ENCODE results near the gene STK4. TPM values are rescaled to one million over a fixed set of nuclear protein-coding genes. Genes with fewer than 3 reads are reported as not detected.

Gene STK4
- total and polyA plus RNA-seq, 4 experiments from 2014 or later: 151 to 374 (median 312) TPM

DNA sequence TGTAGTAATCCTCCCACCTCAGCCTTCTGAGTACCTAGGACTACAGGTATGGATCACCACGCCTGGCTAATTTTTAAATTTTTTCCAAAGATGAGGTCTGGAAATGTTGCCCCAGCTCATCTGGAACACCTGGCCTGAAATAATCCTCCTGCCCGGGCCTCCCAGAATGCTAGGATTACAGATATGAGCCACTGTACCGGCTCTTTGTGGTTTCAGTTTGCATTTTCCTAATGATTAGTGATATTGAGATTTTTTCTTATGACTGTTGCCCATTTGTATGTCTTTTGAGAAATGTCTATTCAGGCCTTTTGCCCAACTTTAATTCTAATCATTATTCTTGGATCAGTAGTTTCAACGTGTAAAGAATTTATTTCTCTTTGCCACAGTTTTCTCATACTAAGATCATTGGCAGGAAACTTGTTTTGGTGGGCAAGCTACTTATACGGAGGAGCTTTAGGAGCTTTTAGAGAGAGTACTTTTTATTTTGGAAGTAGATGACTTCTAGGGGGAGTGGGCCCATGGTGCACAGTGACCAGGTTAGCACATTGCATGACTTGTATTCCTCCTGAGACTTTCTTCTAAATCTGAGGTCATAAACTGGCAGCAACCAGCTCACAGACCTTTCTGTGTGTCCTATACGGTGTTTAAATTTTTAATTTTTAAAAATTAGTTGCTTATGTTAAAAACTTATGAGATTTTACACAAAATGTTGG is 62.3 kb downstream of the STK4 start:
- no peaks in the 10 kb centered on the region for H3K27me3 Mint-ChIP-seq
- Histone ChIP-seq H3K27me3 (ENCODE audit: insufficient read depth, low read length) (no peaks in the 10 kb centered on the region), H3K27ac (ENCODE audit: low read depth, low read length) (no peak overlapping the region), H3K9me3 (ENCODE audit: control insufficient read depth in 1 of 2, low read length in 2 of 2) (no peaks in the 10 kb centered on the region), H3K4me1 (ENCODE audit: insufficient read depth, low read length) (peaks cover 88% of the 10 kb centered on the region), H3K36me3 (ENCODE audit: insufficient read depth, low read length) (peaks cover 61% of the 10 kb centered on the region), H3K4me3 (ENCODE audit: low read length in 2 of 2) (no peak overlapping the region)
- CTCF ChIA-PET (ENCODE audit: partially characterized antibody): interaction anchor here (1.0 to 2.8 kb wide), 5 partner anchors 11 to 67 kb away, joined by 3 to 13 read pairs (median 4); no protein-coding TSS in a partner anchor
- POLR2A ChIA-PET (ENCODE audit: partially characterized antibody): interaction anchor here (0.6 to 1.3 kb wide), 2 partner anchors 16 to 71 kb away, joined by 3 to 4 read pairs; no protein-coding TSS in a partner anchor
- no peak for DNase-seq
- peak overlapping the region; percentile 53 to 90 (median 68) for H3K27ac Mint-ChIP-seq
- intact Hi-C loops (cut with micrococcal nuclease): no loop called here
- peaks cover 52 to 81% of the 10 kb centered on the region in 2 donors for H3K36me3 Mint-ChIP-seq
- H3K9me3 Mint-ChIP-seq: no peaks in the 10 kb centered on the region
- H3K4me3 Mint-ChIP-seq: peak overlapping the region in 7 of 8 donors; percentile 0 to 77 (median 63)
- H3K4me1 Mint-ChIP-seq: peaks cover 48 to 80% (median 64%) of the 10 kb centered on the region in 4 donors

DNA sequence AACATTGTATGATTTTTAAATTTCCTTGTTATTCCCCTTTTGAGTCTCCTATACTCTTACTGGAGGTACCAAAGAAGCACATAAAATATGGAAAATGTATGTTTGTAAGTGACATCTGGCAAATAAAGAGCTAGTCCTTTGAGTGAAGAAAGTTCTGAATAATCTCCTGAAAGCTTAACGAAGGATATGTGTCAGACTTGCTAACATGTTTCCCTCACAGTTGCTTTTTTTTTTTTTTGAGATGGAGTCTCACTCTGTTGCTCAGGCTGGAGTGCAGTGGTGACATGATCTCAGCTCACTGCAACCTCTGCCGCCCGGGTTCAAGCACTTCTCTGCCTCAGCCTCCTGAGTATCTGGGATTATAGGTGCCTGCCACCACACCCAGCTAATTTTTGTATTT is 63.6 kb downstream of the STK4 start:
- peak overlapping the region in 5 of 7 donors; percentile 8 to 68 (median 52) for H3K27ac Mint-ChIP-seq
- no peak overlapping the region for H3K4me3 Mint-ChIP-seq
- Histone ChIP-seq H3K4me3 (ENCODE audit: low read length in 2 of 2) (no peak overlapping the region), H3K4me1 (ENCODE audit: insufficient read depth, low read length) (peaks cover 90% of the 10 kb centered on the region), H3K27ac (ENCODE audit: low read depth, low read length) (no peak overlapping the region), H3K27me3 (ENCODE audit: insufficient read depth, low read length) (no peaks in the 10 kb centered on the region), H3K36me3 (ENCODE audit: insufficient read depth, low read length) (peaks cover 54% of the 10 kb centered on the region), H3K9me3 (ENCODE audit: control insufficient read depth in 1 of 2, low read length in 2 of 2) (no peaks in the 10 kb centered on the region)
- no peaks in the 10 kb centered on the region for H3K9me3 Mint-ChIP-seq
- CTCF ChIA-PET (ENCODE audit: partially characterized antibody): interaction anchor here (0.6 to 2.8 kb wide), 5 partner anchors 9 to 212 kb away, joined by 3 to 12 read pairs (median 3); no protein-coding TSS in a partner anchor
- POLR2A ChIA-PET (ENCODE audit: partially characterized antibody): interaction anchor here (0.6 to 1.3 kb wide), 3 partner anchors 14 to 65 kb away, joined by 3 to 4 read pairs (median 4); no protein-coding TSS in a partner anchor
- no peaks in the 10 kb centered on the region for H3K27me3 Mint-ChIP-seq
- peaks cover 48 to 75% of the 10 kb centered on the region in 2 donors for H3K36me3 Mint-ChIP-seq
- intact Hi-C loops (cut with micrococcal nuclease): no loop called here
- H3K4me1 Mint-ChIP-seq: peaks cover 53 to 87% (median 73%) of the 10 kb centered on the region in 4 donors
- DNase-seq: no peak

DNA sequence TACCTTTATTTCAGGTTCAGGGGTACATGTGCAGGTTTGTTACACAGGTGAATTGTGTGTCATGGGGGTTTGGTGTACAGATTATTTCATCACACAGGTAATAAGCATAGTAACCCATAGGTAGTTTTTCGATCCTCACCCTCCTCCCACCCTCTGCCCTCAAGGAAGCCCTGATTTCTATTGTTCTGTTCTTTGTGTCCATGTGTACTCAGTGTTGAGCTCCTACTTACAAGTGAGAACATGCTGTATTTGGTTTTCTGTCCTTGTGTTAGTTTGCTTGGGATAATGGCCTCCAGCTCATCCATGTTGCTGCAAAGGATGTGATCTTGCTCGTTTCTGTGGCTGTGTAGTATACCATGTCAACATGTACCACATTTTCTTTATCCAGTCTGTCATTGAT is 66.0 kb downstream of the STK4 start:
- POLR2A ChIA-PET (ENCODE audit: partially characterized antibody): no interaction called here
- no peaks in the 10 kb centered on the region for H3K27me3 Mint-ChIP-seq
- H3K27me3 ChIP-seq (ENCODE audit: insufficient read depth, low read length): no peaks in the 10 kb centered on the region
- H3K9me3 ChIP-seq (ENCODE audit: control insufficient read depth in 1 of 2, low read length in 2 of 2): no peaks in the 10 kb centered on the region
- peaks cover 55 to 86% (median 73%) of the 10 kb centered on the region in 4 donors for H3K4me1 Mint-ChIP-seq
- H3K9me3 Mint-ChIP-seq: no peaks in the 10 kb centered on the region
- H3K27ac Mint-ChIP-seq: peak overlapping the region in 4 of 7 donors; percentile 8 to 74 (median 38)
- no peak overlapping the region for H3K4me3 ChIP-seq (ENCODE audit: low read length in 2 of 2)
- CTCF ChIA-PET (ENCODE audit: partially characterized antibody): interaction anchor here (1.1 kb wide), 1 partner anchor 12 kb away, joined by 3 read pairs; no protein-coding TSS in a partner anchor
- H3K36me3 ChIP-seq (ENCODE audit: insufficient read depth, low read length): peaks cover 38% of the 10 kb centered on the region
- H3K4me3 Mint-ChIP-seq: peak overlapping the region in 4 of 8 donors; percentile 1 to 50 (median 23)
- intact Hi-C loops (cut with micrococcal nuclease): no loop called here
- H3K27ac ChIP-seq (ENCODE audit: low read depth, low read length): no peak overlapping the region
- peaks cover 93% of the 10 kb centered on the region for H3K4me1 ChIP-seq (ENCODE audit: insufficient read depth, low read length)
- H3K36me3 Mint-ChIP-seq: peaks cover 36 to 69% of the 10 kb centered on the region in 2 donors
- no peak for DNase-seq

DNA sequence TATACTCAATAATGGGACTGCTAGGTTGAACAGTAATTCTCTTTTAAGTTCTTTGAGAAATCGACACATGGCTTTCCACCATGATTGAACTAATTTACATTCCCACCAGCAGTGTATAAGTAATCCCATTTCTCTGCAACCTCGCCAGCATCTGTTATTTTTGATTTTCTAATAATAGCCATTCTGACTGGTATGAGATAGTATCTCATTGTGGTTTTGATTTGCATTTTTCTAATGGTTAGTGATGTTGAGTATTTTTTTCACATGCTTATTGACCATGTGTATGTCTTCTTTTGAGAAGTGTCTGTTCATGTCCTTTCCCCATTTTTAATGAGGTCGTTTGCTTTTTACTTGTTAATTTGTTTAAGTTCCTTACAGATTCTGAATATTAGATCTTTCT is 66.5 kb downstream of the STK4 start:
- CTCF ChIA-PET (ENCODE audit: partially characterized antibody): interaction anchor here (1.1 kb wide), 1 partner anchor 11 kb away, joined by 3 read pairs; no protein-coding TSS in a partner anchor
- H3K4me3 ChIP-seq (ENCODE audit: low read length in 2 of 2): no peak overlapping the region
- intact Hi-C loops (cut with micrococcal nuclease): no loop called here
- Mint-ChIP-seq H3K27ac (peak overlapping the region in 5 of 7 donors; percentile 7 to 82 (median 43)), H3K27me3 (no peaks in the 10 kb centered on the region), H3K4me3 (peak overlapping the region in 4 of 8 donors; percentile 0 to 50 (median 32)), H3K4me1 (peaks cover 52 to 87% (median 72%) of the 10 kb centered on the region in 4 donors), H3K36me3 (peaks cover 32 to 70% of the 10 kb centered on the region in 2 donors), H3K9me3 (no peaks in the 10 kb centered on the region)
- H3K9me3 ChIP-seq (ENCODE audit: control insufficient read depth in 1 of 2, low read length in 2 of 2): no peaks in the 10 kb centered on the region
- peaks cover 94% of the 10 kb centered on the region for H3K4me1 ChIP-seq (ENCODE audit: insufficient read depth, low read length)
- H3K27me3 ChIP-seq (ENCODE audit: insufficient read depth, low read length): no peaks in the 10 kb centered on the region
- POLR2A ChIA-PET (ENCODE audit: partially characterized antibody): no interaction called here
- no peak overlapping the region for H3K27ac ChIP-seq (ENCODE audit: low read depth, low read length)
- H3K36me3 ChIP-seq (ENCODE audit: insufficient read depth, low read length): peaks cover 34% of the 10 kb centered on the region
- DNase-seq: no peak

DNA sequence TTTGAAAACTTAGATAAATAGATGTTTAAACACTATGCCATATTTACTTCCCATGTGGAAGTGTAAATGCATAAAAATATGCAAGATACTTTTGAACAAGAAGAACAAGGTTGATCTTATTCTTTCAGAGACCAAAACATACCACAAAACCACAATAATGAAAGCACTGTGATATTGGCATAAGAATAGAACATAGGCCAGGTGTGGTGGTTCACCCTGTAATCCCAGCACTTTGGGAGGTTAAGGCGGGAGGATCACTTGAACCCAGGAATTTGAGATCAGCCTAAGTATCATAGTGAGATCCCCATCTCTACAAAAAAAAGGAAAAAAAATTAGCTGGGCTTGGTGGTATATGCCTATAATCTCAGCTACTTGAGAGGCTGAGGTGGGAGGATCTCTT is 68.1 kb downstream of the STK4 start:
- DNase-seq: peak in 3 of 5 donors; percentile 17 to 20 (median 17)
- Histone ChIP-seq H3K27me3 (ENCODE audit: insufficient read depth, low read length) (no peaks in the 10 kb centered on the region), H3K4me3 (ENCODE audit: low read length in 2 of 2) (no peak overlapping the region), H3K36me3 (ENCODE audit: insufficient read depth, low read length) (peaks cover 27% of the 10 kb centered on the region), H3K4me1 (ENCODE audit: insufficient read depth, low read length) (peaks cover 92% of the 10 kb centered on the region), H3K27ac (ENCODE audit: low read depth, low read length) (no peak overlapping the region), H3K9me3 (ENCODE audit: control insufficient read depth in 1 of 2, low read length in 2 of 2) (no peaks in the 10 kb centered on the region)
- H3K36me3 Mint-ChIP-seq: peaks cover 26 to 61% of the 10 kb centered on the region in 2 donors
- H3K27ac Mint-ChIP-seq: peak overlapping the region in 5 of 7 donors; percentile 4 to 82 (median 71)
- H3K4me3 Mint-ChIP-seq: peak overlapping the region in 4 of 8 donors; percentile 13 to 41 (median 28)
- H3K9me3 Mint-ChIP-seq: no peaks in the 10 kb centered on the region
- H3K4me1 Mint-ChIP-seq: peaks cover 50 to 86% (median 68%) of the 10 kb centered on the region in 4 donors
- intact Hi-C loops (cut with micrococcal nuclease): no loop called here
- ChIA-PET CTCF (ENCODE audit: partially characterized antibody) (interaction anchor here (1.0 to 2.2 kb wide), 3 partner anchors 10 to 62 kb away, joined by 4 to 13 read pairs (median 11); no protein-coding TSS in a partner anchor), POLR2A (ENCODE audit: partially characterized antibody) (interaction anchor here (1.6 kb wide), 1 partner anchor 57 kb away, joined by 4 read pairs; no protein-coding TSS in a partner anchor)
- no peaks in the 10 kb centered on the region for H3K27me3 Mint-ChIP-seq

DNA sequence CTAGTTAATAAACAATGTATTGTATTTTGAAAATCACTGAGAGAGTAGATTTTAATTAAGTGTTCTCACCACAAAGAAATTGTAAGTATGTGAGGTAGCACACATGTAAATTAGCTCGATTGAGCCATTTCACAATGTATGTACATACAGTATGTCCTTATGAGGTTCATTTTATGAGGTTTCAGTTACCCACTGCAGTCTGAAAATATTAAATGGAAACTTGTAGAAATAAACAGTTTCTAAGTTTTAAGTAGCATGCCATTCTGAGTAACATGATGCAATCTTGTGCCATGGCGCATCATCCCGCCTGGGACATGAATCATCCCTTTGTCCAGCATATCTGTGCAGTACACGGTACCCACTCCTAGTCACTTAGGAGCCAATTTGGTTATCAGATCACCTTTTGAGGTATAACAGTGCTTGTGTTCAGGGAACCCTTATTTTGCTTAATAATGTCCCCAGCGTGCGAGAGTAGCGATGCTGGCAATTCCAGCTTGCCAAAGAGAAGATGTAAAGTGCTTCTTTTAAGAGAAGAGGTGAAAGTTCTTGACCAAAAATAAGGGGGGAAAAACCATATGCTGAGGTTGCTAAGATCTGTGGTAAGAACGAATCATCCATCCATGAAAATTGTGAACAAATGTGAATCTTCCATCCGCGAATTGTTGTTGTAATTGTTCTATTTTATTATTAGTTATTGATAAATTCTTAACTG is 69.9 kb downstream of the STK4 start:
- no peaks in the 10 kb centered on the region for H3K27me3 Mint-ChIP-seq
- peak overlapping the region; percentile 7 to 85 (median 69) for H3K27ac Mint-ChIP-seq
- H3K4me3 Mint-ChIP-seq: peak overlapping the region in 3 of 8 donors; percentile 2 to 47 (median 29)
- POLR2A ChIA-PET (ENCODE audit: partially characterized antibody): no interaction called here
- Histone ChIP-seq H3K4me3 (ENCODE audit: low read length in 2 of 2) (no peak overlapping the region), H3K4me1 (ENCODE audit: insufficient read depth, low read length) (peaks cover 93% of the 10 kb centered on the region), H3K27ac (ENCODE audit: low read depth, low read length) (no peak overlapping the region), H3K27me3 (ENCODE audit: insufficient read depth, low read length) (no peaks in the 10 kb centered on the region), H3K36me3 (ENCODE audit: insufficient read depth, low read length) (peaks cover 12% of the 10 kb centered on the region), H3K9me3 (ENCODE audit: control insufficient read depth in 1 of 2, low read length in 2 of 2) (no peaks in the 10 kb centered on the region)
- CTCF ChIA-PET (ENCODE audit: partially characterized antibody): interaction anchor here (0.7 to 2.2 kb wide), 3 partner anchors 8 to 76 kb away, joined by 3 to 13 read pairs (median 11); partner anchors contain the start of gene TOMM34
- intact Hi-C loops (cut with micrococcal nuclease): loop anchor here (5.0 kb wide), 1 partner anchor 39 kb away; no protein-coding TSS in a partner anchor
- peaks cover 28 to 60% of the 10 kb centered on the region in 2 donors for H3K36me3 Mint-ChIP-seq
- H3K4me1 Mint-ChIP-seq: peaks cover 61 to 89% (median 75%) of the 10 kb centered on the region in 4 donors
- no peaks in the 10 kb centered on the region for H3K9me3 Mint-ChIP-seq
- DNase-seq: peak in 1 of 5 donors; percentile 41

Data from CD4-positive, alpha-beta memory T cell (primary cell).